Measurements from ENCODE around the gene TMEM92. TPM values are rescaled to one million over a fixed set of nuclear protein-coding genes. Genes with fewer than 3 reads are reported as not detected.
"Not testable (repeated sequence)": the region's sequence is repeated elsewhere in the genome, so short reads cannot be mapped to it uniquely, and the experiment has no call there.

Gene TMEM92
- total RNA-seq, 1 experiment from 2014 or later, result 6.9 TPM

GRCh38 chr17:50297407-50297865, 23.2 kb downstream of the TMEM92 start:
- H3K4me1 ChIP-seq (ENCODE audit: insufficient read depth, low read length), result no peaks in the 10 kb centered on the region
- no peaks in the 10 kb centered on the region for H3K36me3 ChIP-seq (ENCODE audit: low read depth, low read length)
- H4K20me1 ChIP-seq (ENCODE audit: low read length), result no peaks in the 10 kb centered on the region
- no peaks in the 10 kb centered on the region for H3K79me2 ChIP-seq (ENCODE audit: low read length)
- no peak overlapping the region for H3K9ac ChIP-seq (ENCODE audit: low read length)
- CTCF ChIA-PET, result interaction anchor here (0.5 to 3.1 kb wide), 3 partner anchors 97 to 1418 kb away, joined by 3 to 53 read pairs (median 7); partner anchors contain the start of gene COL1A1
- no peaks in the 10 kb centered on the region for H3K9me3 ChIP-seq (ENCODE audit: low read length)
- no peak overlapping the region for H3K4me3 ChIP-seq (ENCODE audit: low read length)
- POLR2A ChIA-PET (ENCODE audit: unreplicated experiment), result interaction anchor here (0.7 kb wide), 1 partner anchor 128 kb away, joined by 34 read pairs; no protein-coding TSS in a partner anchor
- peak; percentile 99 for ATAC-seq
- no TSS peak for BruUV-seq (replicated peaks)
- DNase-seq, result peak; percentile 82
- H3K4me2 ChIP-seq (ENCODE audit: low read length), result no peak overlapping the region
- no peaks in the 10 kb centered on the region for H3K27me3 ChIP-seq (ENCODE audit: low read length)
- intact Hi-C loops (cut with micrococcal nuclease), result loop anchor here (1.0 to 2.0 kb wide), 3 partner anchors 23 to 203 kb away; partner anchors contain the start of genes PDK2 and TMEM92
- no peaks in the 10 kb centered on the region for H3F3A ChIP-seq (ENCODE audit: low read length, unreplicated experiment)
- H2AFZ ChIP-seq (ENCODE audit: low read length), result no peak overlapping the region
- TF ChIP-seq EZH2 (IDR thresholded peaks at IDR 0.05; ENCODE audit: low read length, unreplicated experiment) (no peak), EZH2phosphoT487 (IDR thresholded peaks at IDR 0.05; ENCODE audit: borderline replicate concordance, low read length) (no peak), CTCF (conservative IDR thresholded peaks at IDR 0.05; ENCODE audit: low read depth, low read length) (peak; percentile 96)
- no peak overlapping the region for H3K27ac ChIP-seq (ENCODE audit: low read length)
- no peaks in the 10 kb centered on the region for H3K9me2 ChIP-seq (replicated peaks; ENCODE audit: low read length)

GRCh38 chr17:50298018-50298417, 23.8 kb downstream of the TMEM92 start:
- TF ChIP-seq EZH2 (IDR thresholded peaks at IDR 0.05; ENCODE audit: low read length, unreplicated experiment) (no peak), CTCF (conservative IDR thresholded peaks at IDR 0.05; ENCODE audit: low read depth, low read length) (no peak), EZH2phosphoT487 (IDR thresholded peaks at IDR 0.05; ENCODE audit: borderline replicate concordance, low read length) (no peak)
- POLR2A ChIA-PET (ENCODE audit: unreplicated experiment), result interaction anchor here (0.7 kb wide), 1 partner anchor 128 kb away, joined by 34 read pairs; no protein-coding TSS in a partner anchor

GRCh38 chr17:50299776-50300175, 25.5 kb downstream of the TMEM92 start:
- no peaks in the 10 kb centered on the region for H4K20me1 ChIP-seq (ENCODE audit: low read length)
- H3K4me2 ChIP-seq (ENCODE audit: low read length), result no peak overlapping the region
- H3F3A ChIP-seq (ENCODE audit: low read length, unreplicated experiment), result no peaks in the 10 kb centered on the region
- H3K9ac ChIP-seq (ENCODE audit: low read length), result no peak overlapping the region
- H3K79me2 ChIP-seq (ENCODE audit: low read length), result no peaks in the 10 kb centered on the region
- H3K4me1 ChIP-seq (ENCODE audit: insufficient read depth, low read length), result no peaks in the 10 kb centered on the region
- ChIA-PET CTCF (no interaction called here), POLR2A (ENCODE audit: unreplicated experiment) (no interaction called here)
- no peak for ATAC-seq
- no TSS peak for BruUV-seq (replicated peaks)
- H3K27ac ChIP-seq (ENCODE audit: low read length), result no peak overlapping the region
- H3K27me3 ChIP-seq (ENCODE audit: low read length), result no peaks in the 10 kb centered on the region
- intact Hi-C loops (cut with micrococcal nuclease), result no loop called here
- TF ChIP-seq CTCF (conservative IDR thresholded peaks at IDR 0.05; ENCODE audit: low read depth, low read length), result no peak
- TF ChIP-seq EZH2phosphoT487 (IDR thresholded peaks at IDR 0.05; ENCODE audit: borderline replicate concordance, low read length), result no peak
- no peak for TF ChIP-seq EZH2 (IDR thresholded peaks at IDR 0.05; ENCODE audit: low read length, unreplicated experiment)
- H3K9me3 ChIP-seq (ENCODE audit: low read length), result no peaks in the 10 kb centered on the region
- no peak overlapping the region for H3K4me3 ChIP-seq (ENCODE audit: low read length)
- H2AFZ ChIP-seq (ENCODE audit: low read length), result no peak overlapping the region
- H3K36me3 ChIP-seq (ENCODE audit: low read depth, low read length), result no peaks in the 10 kb centered on the region
- H3K9me2 ChIP-seq (replicated peaks; ENCODE audit: low read length), result no peaks in the 10 kb centered on the region
- no peak for DNase-seq

More at GRCh38 chr17:50298018-50298417, 23.8 kb downstream of the TMEM92 start:
- Histone ChIP-seq H3K4me2 (ENCODE audit: low read length) (no peak overlapping the region), H4K20me1 (ENCODE audit: low read length) (no peaks in the 10 kb centered on the region), H3F3A (ENCODE audit: low read length, unreplicated experiment) (no peaks in the 10 kb centered on the region), H3K36me3 (ENCODE audit: low read depth, low read length) (no peaks in the 10 kb centered on the region), H3K27ac (ENCODE audit: low read length) (no peak overlapping the region), H3K9me2 (replicated peaks; ENCODE audit: low read length) (no peaks in the 10 kb centered on the region), H3K4me3 (ENCODE audit: low read length) (no peak overlapping the region), H3K79me2 (ENCODE audit: low read length) (no peaks in the 10 kb centered on the region), H3K4me1 (ENCODE audit: insufficient read depth, low read length) (no peaks in the 10 kb centered on the region), H3K27me3 (ENCODE audit: low read length) (no peaks in the 10 kb centered on the region), H3K9ac (ENCODE audit: low read length) (no peak overlapping the region), H3K9me3 (ENCODE audit: low read length) (no peaks in the 10 kb centered on the region), H2AFZ (ENCODE audit: low read length) (no peak overlapping the region)
- no peak for ATAC-seq
- no TSS peak for BruUV-seq (replicated peaks)
- intact Hi-C loops (cut with micrococcal nuclease), result no loop called here
- CTCF ChIA-PET, result interaction anchor here (0.5 to 3.1 kb wide), 6 partner anchors 31 to 1419 kb away, joined by 3 to 53 read pairs (median 8); partner anchors contain the start of gene COL1A1
- no peak for DNase-seq

GRCh38 chr17:50300824-50301223, 26.6 kb downstream of the TMEM92 start:
- H3K4me3 ChIP-seq (ENCODE audit: low read length); H3K9me2 ChIP-seq (replicated peaks; ENCODE audit: low read length); POLR2A ChIA-PET (ENCODE audit: unreplicated experiment); CTCF ChIA-PET; H3F3A ChIP-seq (ENCODE audit: low read length, unreplicated experiment); H3K4me2 ChIP-seq (ENCODE audit: low read length); DNase-seq; H3K9ac ChIP-seq (ENCODE audit: low read length); H4K20me1 ChIP-seq (ENCODE audit: low read length); H3K27ac ChIP-seq (ENCODE audit: low read length); H3K79me2 ChIP-seq (ENCODE audit: low read length); BruUV-seq (replicated peaks); H3K27me3 ChIP-seq (ENCODE audit: low read length); H3K9me3 ChIP-seq (ENCODE audit: low read length); H3K4me1 ChIP-seq (ENCODE audit: insufficient read depth, low read length); H3K36me3 ChIP-seq (ENCODE audit: low read depth, low read length); ATAC-seq; intact Hi-C loops (cut with micrococcal nuclease); H2AFZ ChIP-seq (ENCODE audit: low read length): not testable (repeated sequence)
